Gastrocnemius medialis (tissue), 4 donors: Measurements from ENCODE around the gene GPR158. TPM values are rescaled to one million over a fixed set of nuclear protein-coding genes. Genes with fewer than 3 reads are reported as not detected.

Source experiments
- ATAC-seq, 2 donors: fragments of 150-250 bp; one replicate each; pipeline ENCODE4 v1.9.1; 2016
- DNase-seq, 2 donors: peaks; one replicate each; pipeline ENCODE4 v3.0.0-alpha.2; 2019
- H3K27ac ChIP-seq, 4 donors: fragments of 200-600 bp; sonication (generic); 1 replicate in 1 of 4; 2 replicates in 3 of 4; pipeline ENCODE4 v1.5.1; 2016 to 2018; ENCODE audit warnings: mild to moderate bottlenecking in 2 of 4, moderate library complexity in 1 of 4
- H3K27me3 ChIP-seq, 3 donors: fragments of 200-600 bp; sonication (generic) in 2 of 3; 1 replicate in 1 of 3; 2 replicates in 2 of 3; pipeline versions ENCODE4 v1.5.1 to v1.6.0; 2016 to 2019; ENCODE audit warnings: mild to moderate bottlenecking in 1 of 3, moderate library complexity in 1 of 3
- H3K36me3 ChIP-seq, 2 donors: fragments of 200-600 bp; sonication (generic) in 1 of 2; one replicate each; pipeline ENCODE4 v1.5.1; 2017 to 2018
- H3K4me1 ChIP-seq, 2 donors: fragments of 200-600 bp; sonication (generic) in 1 of 2; one replicate each; pipeline ENCODE4 v1.5.1; 2016 to 2017; ENCODE audit warnings: mild to moderate bottlenecking in 2 of 2
- H3K4me3 ChIP-seq, 4 donors: fragments of 200-600 bp; sonication (generic) in 3 of 4; 1 replicate in 1 of 4; 2 replicates in 3 of 4; pipeline ENCODE4 v1.5.1; 2016 to 2019; ENCODE audit warnings: mild to moderate bottlenecking in 2 of 4
- H3K9me3 ChIP-seq, 3 donors: fragments of 200-600 bp; sonication (generic) in 2 of 3; 1 replicate in 1 of 3; 2 replicates in 2 of 3; pipeline ENCODE4 v1.5.1; 2016 to 2019
- CTCF ChIP-seq, 5 experiments: fragments of 450-650 bp in 3 of 5; fragments of 200-600 bp in 2 of 5; sonication (generic) in 2 of 5; IDR thresholded peaks in 4 of 5; conservative IDR thresholded peaks in 1 of 5; 1 replicate in 4 of 5; 2 replicates in 1 of 5; pipeline ENCODE4 v1.5.1; 2016 to 2019; ENCODE audit warnings: antibody characterized with exemption in 5 of 5, mild to moderate bottlenecking in 3 of 5, moderate library complexity in 3 of 5
- POLR2A ChIP-seq, 2 donors: fragments of 450-650 bp; IDR thresholded peaks; one replicate each; pipeline ENCODE4 v1.6.1; 2017; ENCODE audit warnings: antibody characterized with exemption in 2 of 2, mild to moderate bottlenecking in 2 of 2, moderate library complexity in 2 of 2
- in situ Hi-C, 4 donors: fragments of 200-750 bp; cut with MboI; loops; one replicate each; pipeline versions ENCODE4 v1.15.0 to v1.8.0; 2017; ENCODE audit warnings: low sequenced_read_pairs in 4 of 4
- intact Hi-C: fragments of 100-400 bp; cut with DNase I; formaldehyde crosslinking; loops from one replicate; pipeline ENCODE4 v1.15.1; 2023; ENCODE audit warnings: low total_unique reads
- total RNA-seq, 4 donors: library from RNA; depleted of rRNA; stranded (reverse); fragments of >200 nt; gene quantifications; one replicate each; pipeline versions ENCODE4 v1.1.0 to v1.2.3, GENCODE V29; 2016

The GPR158 gene
- total RNA-seq, 4 donors from 2014 or later, result 0.04 TPM; not detected in 3

GRCh38 chr10:25209618-25210017 lies 34.8 kb downstream of the GPR158 start:
- DNase-seq (no peak), ATAC-seq (no peak)
- Histone ChIP-seq H3K27ac (no peak overlapping the region), H3K9me3 (no peaks in the 10 kb centered on the region), H3K27me3 (no peaks in the 10 kb centered on the region), H3K36me3 (no peaks in the 10 kb centered on the region), H3K4me1 (no peaks in the 10 kb centered on the region), H3K4me3 (no peak overlapping the region)
- intact Hi-C loops (no loop called here), in situ Hi-C loops (no loop called here)
- TF ChIP-seq CTCF (IDR thresholded peaks at IDR 0.05 in 4 of 5, conservative IDR thresholded peaks at IDR 0.05 in 1 of 5) (no peak), POLR2A (IDR thresholded peaks at IDR 0.05) (no peak)

- intact Hi-C loops, result no loop called here
- DNase-seq (no peak), ATAC-seq (no peak)
- Histone ChIP-seq H3K27ac (no peak overlapping the region), H3K9me3 (no peaks in the 10 kb centered on the region), H3K4me3 (no peak overlapping the region), H3K4me1 (no peaks in the 10 kb centered on the region), H3K36me3 (no peaks in the 10 kb centered on the region), H3K27me3 (no peaks in the 10 kb centered on the region)
- in situ Hi-C loops, result no loop called here
- TF ChIP-seq POLR2A (IDR thresholded peaks at IDR 0.05) (no peak), CTCF (IDR thresholded peaks at IDR 0.05 in 4 of 5, conservative IDR thresholded peaks at IDR 0.05 in 1 of 5) (no peak)
Observed at GRCh38 chr10:25210265-25210664, 35.5 kb downstream of the GPR158 start.

- TF ChIP-seq POLR2A (IDR thresholded peaks at IDR 0.05), result no peak
- TF ChIP-seq CTCF (IDR thresholded peaks at IDR 0.05 in 4 of 5, conservative IDR thresholded peaks at IDR 0.05 in 1 of 5), result no peak
- intact Hi-C loops, result no loop called here
- no peak overlapping the region for H3K4me3 ChIP-seq
- H3K27me3 ChIP-seq, result no peaks in the 10 kb centered on the region
- H3K36me3 ChIP-seq, result no peaks in the 10 kb centered on the region
- no peaks in the 10 kb centered on the region for H3K9me3 ChIP-seq
- DNase-seq (no peak), ATAC-seq (no peak)
- H3K27ac ChIP-seq, result no peak overlapping the region
- H3K4me1 ChIP-seq, result no peaks in the 10 kb centered on the region
- in situ Hi-C loops, result no loop called here
Observed at GRCh38 chr10:25220156-25220555, 45.4 kb downstream of the GPR158 start.

GRCh38 chr10:25222085-25222660 lies 47.4 kb downstream of the GPR158 start:
- TF ChIP-seq CTCF (IDR thresholded peaks at IDR 0.05 in 4 of 5, conservative IDR thresholded peaks at IDR 0.05 in 1 of 5) (no peak), POLR2A (IDR thresholded peaks at IDR 0.05) (no peak)
- ATAC-seq (no peak), DNase-seq (no peak)
- in situ Hi-C loops, result no loop called here
- Histone ChIP-seq H3K27ac (no peak overlapping the region), H3K4me1 (no peaks in the 10 kb centered on the region), H3K9me3 (no peaks in the 10 kb centered on the region), H3K4me3 (no peak overlapping the region), H3K27me3 (no peaks in the 10 kb centered on the region), H3K36me3 (no peaks in the 10 kb centered on the region)
- intact Hi-C loops, result no loop called here
